ACC112 (cell line): ENCODE data around the gene HOXC4.

Experiments used
- H2AFZ ChIP-seq: fragments of 200-600 bp; sonication (generic); one replicate; pipeline ENCODE4 v1.6.0; 2017; ENCODE audit warnings: antibody characterized with exemption, low read length; ENCODE audit not compliant: unreplicated experiment
- H3K27ac ChIP-seq: fragments of 200-600 bp; sonication (generic); 2 replicates; pipeline ENCODE4 v1.5.1; 2014; ENCODE audit warnings: low read depth, mild to moderate bottlenecking, antibody characterized with exemption, low read length, moderate library complexity
- H3K27me3 ChIP-seq: fragments of 200-600 bp; sonication (generic); 2 replicates; pipeline ENCODE4 v1.6.1; 2014; ENCODE audit warnings: mild to moderate bottlenecking, antibody characterized with exemption, low read length, moderate library complexity, mixed read lengths; ENCODE audit not compliant: insufficient read depth
- H3K36me3 ChIP-seq: fragments of 200-600 bp; sonication (generic); 2 replicates; pipeline ENCODE4 v1.6.1; 2016; ENCODE audit warnings: mild to moderate bottlenecking, antibody characterized with exemption, low read length, moderate library complexity, mixed read lengths; ENCODE audit not compliant: insufficient read depth
- H3K4me1 ChIP-seq: fragments of 200-600 bp; sonication (generic); one replicate; pipeline ENCODE4 v1.6.1; 2016; ENCODE audit warnings: low read length, mixed read lengths; ENCODE audit not compliant: insufficient read depth, unreplicated experiment, control insufficient read depth
- H3K4me3 ChIP-seq: fragments of 200-600 bp; sonication (generic); 2 replicates; pipeline ENCODE4 v1.5.1; 2014; ENCODE audit warnings: mild to moderate bottlenecking, low read depth, low read length
- H3K79me2 ChIP-seq: fragments of 200-600 bp; sonication (generic); one replicate; pipeline ENCODE4 v1.6.0; 2016; ENCODE audit warnings: low read length; ENCODE audit not compliant: control insufficient read depth, unreplicated experiment, insufficient read depth

The HOXC4 gene

GRCh38 chr12:54053751-54054741, at the start of gene HOXC4:
TSS of gene HOXC4 (plus strand) at chr12:54053835. CDS start at chr12:54053923, 88 bp downstream.
- Histone ChIP-seq H2AFZ (peak within 1 kb of the TSS; percentile 96), H3K27ac (peak within 1 kb of the TSS; percentile 16; the same call in 1 of the 2 replicates), H3K27me3 (no peaks in the 10 kb centered on the region), H3K79me2 (peaks cover 13% of the 10 kb centered on the region), H3K36me3 (no peaks in the 10 kb centered on the region), H3K4me3 (peak within 1 kb of the TSS; percentile 90), H3K4me1 (peaks cover 18% of the 10 kb centered on the region)

- H3K27ac ChIP-seq: no peak overlapping the region
- no peak overlapping the region; the same call in 1 of the 2 replicates for H3K4me3 ChIP-seq
- H2AFZ ChIP-seq: no peak overlapping the region
- H3K27me3 ChIP-seq: peaks cover 6% of the 10 kb centered on the region; the same call in 1 of the 2 replicates
- H3K79me2 ChIP-seq: peaks cover 3% of the 10 kb centered on the region
- H3K4me1 ChIP-seq: peaks cover 20% of the 10 kb centered on the region
- no peaks in the 10 kb centered on the region for H3K36me3 ChIP-seq
Measured at GRCh38 chr12:54004063-54004840, 49.4 kb upstream of the HOXC4 start.

DNA sequence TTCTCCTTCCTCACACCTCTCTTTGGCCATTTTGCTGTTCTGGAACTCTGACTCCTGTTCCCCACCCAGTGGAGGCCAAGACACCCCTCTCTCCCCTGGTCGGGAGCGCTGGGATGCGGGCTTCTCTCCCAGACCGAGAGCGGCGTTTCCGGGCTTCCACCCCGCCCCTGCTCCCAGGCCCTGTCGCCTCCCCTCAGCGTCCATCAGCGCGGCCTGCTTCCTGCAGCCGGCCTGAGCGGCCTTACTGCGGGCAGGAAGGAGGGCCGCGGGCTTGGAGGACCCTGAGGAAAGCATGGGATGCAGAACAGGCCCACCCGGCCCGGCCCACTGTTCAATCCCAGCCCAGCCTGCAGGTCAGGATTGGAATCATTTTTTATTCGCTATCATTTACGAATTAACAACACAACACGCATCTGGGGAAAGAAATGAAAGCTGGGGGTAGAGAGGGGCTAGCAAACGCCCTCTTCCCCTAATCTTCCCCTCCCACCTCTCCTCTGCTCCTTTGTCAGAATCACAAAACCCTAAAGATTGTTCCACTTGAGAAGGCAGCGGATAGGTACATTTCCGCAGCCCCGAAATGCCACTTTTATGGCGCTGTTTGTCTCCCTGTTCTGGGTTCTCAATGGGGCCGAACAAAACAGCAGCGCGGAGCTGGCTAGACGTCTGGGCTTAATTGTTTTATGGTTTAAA, 48.6 kb upstream of the HOXC4 start:
- H3K27me3 ChIP-seq: peaks cover 6% of the 10 kb centered on the region; the same call in 1 of the 2 replicates
- H3K79me2 ChIP-seq: peaks cover 9% of the 10 kb centered on the region
- no peaks in the 10 kb centered on the region for H3K36me3 ChIP-seq
- H3K27ac ChIP-seq: no peak overlapping the region
- H3K4me1 ChIP-seq: peaks cover 21% of the 10 kb centered on the region
- peak overlapping the region; percentile 43 for H3K4me3 ChIP-seq
- H2AFZ ChIP-seq: peak overlapping the region; percentile 84

GRCh38 chr12:54005531-54005852, 48.1 kb upstream of the HOXC4 start:
- Histone ChIP-seq H3K27me3 (peaks cover 6% of the 10 kb centered on the region; the same call in 1 of the 2 replicates), H3K79me2 (peaks cover 10% of the 10 kb centered on the region), H3K4me1 (peaks cover 26% of the 10 kb centered on the region), H2AFZ (peak overlapping the region; percentile 84), H3K27ac (no peak overlapping the region), H3K36me3 (no peaks in the 10 kb centered on the region), H3K4me3 (peak overlapping the region; percentile 43)

GRCh38 chr12:54005853-54006558, 47.6 kb upstream of the HOXC4 start:
- peak overlapping the region; percentile 56 for H3K4me3 ChIP-seq
- peak overlapping the region; percentile 84 for H2AFZ ChIP-seq
- peaks cover 7% of the 10 kb centered on the region for H3K79me2 ChIP-seq
- H3K36me3 ChIP-seq: no peaks in the 10 kb centered on the region
- peaks cover 30% of the 10 kb centered on the region for H3K4me1 ChIP-seq
- H3K27ac ChIP-seq: no peak overlapping the region
- H3K27me3 ChIP-seq: peaks cover 5% of the 10 kb centered on the region; the same call in 1 of the 2 replicates

DNA sequence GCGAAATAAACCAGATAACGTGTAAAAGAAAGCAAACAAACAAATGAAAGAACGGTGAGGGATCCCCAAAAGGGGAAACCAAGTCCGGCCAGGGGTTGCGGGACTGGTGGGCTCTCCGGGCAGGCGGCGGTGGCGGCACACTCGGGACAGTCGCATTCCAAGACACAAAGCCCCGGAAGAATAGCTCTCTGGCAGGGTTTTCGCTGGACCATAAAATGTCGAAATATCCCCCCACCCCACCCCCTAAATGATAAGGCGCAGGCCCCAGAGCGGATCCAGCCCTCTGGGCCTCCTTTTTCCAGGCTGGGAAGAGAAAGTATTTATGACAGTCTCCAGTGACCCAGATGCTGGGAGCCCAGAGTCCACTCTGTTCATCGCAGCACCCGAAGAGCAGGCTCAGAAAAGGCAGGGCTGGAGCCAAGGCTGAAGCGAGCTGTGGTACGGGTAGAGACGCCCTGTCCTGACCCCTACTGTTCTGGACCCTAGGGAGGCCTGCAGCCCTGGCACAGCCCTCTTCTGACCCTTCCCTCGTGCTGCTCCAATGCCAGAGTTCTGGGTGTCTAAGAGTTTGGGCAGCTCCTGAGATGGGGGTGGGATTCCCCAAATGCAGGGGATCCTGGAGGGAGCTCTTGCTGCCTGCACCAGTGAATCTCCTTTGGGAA, 46.9 kb upstream of the HOXC4 start:
- Histone ChIP-seq H3K79me2 (peaks cover 7% of the 10 kb centered on the region), H3K36me3 (no peaks in the 10 kb centered on the region), H3K27me3 (peaks cover 3% of the 10 kb centered on the region; the same call in 1 of the 2 replicates), H3K4me1 (peaks cover 30% of the 10 kb centered on the region), H2AFZ (no peak overlapping the region), H3K4me3 (peak overlapping the region; percentile 56), H3K27ac (no peak overlapping the region)

DNA sequence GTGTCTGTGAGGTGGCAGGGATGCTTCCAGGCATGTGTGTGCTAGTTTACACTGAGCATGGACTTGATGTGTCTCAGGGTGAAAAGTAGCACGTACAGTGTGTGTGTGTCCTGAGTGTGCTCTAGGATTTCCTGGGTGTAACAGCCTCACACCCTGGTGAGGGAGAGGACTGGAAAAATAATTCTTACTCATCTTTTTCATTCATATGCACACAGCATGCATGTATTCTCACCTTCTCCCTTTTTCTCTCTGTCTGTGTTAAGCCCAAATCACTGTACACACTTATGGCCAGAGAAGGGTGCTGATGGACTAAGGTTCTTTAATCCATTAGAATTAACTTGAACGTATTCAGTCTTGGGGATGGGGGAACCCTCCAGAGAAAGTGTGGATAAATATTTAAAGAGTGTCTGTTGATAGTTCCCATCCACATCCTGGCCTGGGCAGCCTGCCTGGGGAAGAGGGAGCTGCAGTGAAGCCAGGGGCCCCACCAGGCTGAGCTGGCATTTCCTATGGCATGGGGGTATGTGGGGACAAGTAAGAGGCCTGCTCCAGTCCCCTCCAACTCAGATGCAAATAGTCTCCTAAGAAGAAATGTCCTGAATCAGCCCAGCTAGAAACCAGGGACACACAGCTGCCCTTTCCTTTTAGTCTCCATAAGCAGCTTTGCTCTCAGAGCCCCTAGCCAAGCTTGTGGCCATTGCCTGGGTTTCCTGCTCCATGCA, 45.9 kb upstream of the HOXC4 start:
- H3K79me2 ChIP-seq: peaks cover 7% of the 10 kb centered on the region
- no peaks in the 10 kb centered on the region for H3K36me3 ChIP-seq
- H2AFZ ChIP-seq: no peak overlapping the region
- H3K4me3 ChIP-seq: peak overlapping the region; percentile 80
- peaks cover 3% of the 10 kb centered on the region; the same call in 1 of the 2 replicates for H3K27me3 ChIP-seq
- H3K27ac ChIP-seq: no peak overlapping the region
- H3K4me1 ChIP-seq: peaks cover 29% of the 10 kb centered on the region

GRCh38 chr12:54008260-54008552, 45.4 kb upstream of the HOXC4 start:
- peaks cover 34% of the 10 kb centered on the region for H3K4me1 ChIP-seq
- H3K79me2 ChIP-seq: peaks cover 7% of the 10 kb centered on the region
- H3K27ac ChIP-seq: no peak overlapping the region
- H3K36me3 ChIP-seq: no peaks in the 10 kb centered on the region
- no peak overlapping the region for H2AFZ ChIP-seq
- peaks cover 3% of the 10 kb centered on the region; the same call in 1 of the 2 replicates for H3K27me3 ChIP-seq
- H3K4me3 ChIP-seq: peak overlapping the region; percentile 80
